ENCODE data around the gene PPP2R1B. TPM values are rescaled to one million over a fixed set of nuclear protein-coding genes. Genes with fewer than 3 reads are reported as not detected.
A peak's percentile ranks its signal among the peaks of the same experiment; 100 is the strongest.

Gene PPP2R1B
- total RNA-seq, result 239 TPM
- long read RNA-seq, full-length matches to known transcripts, result 253 of 393 reads
- long read RNA-seq, partial matches to known transcripts, result 40 of 393 reads
- long read RNA-seq, other reads (novel, unspliced or antisense), result 100 of 393 reads

- DNase-seq (ENCODE audit: low spot score), result peak; percentile 92
These were observed at the start of gene PPP2R1B for GRCh38 chr11:111765984-111766833. Gene PPP2R1B (minus strand): TSS chr11:111766389. CDS start chr11:111766361, 28 bp downstream.

DNA sequence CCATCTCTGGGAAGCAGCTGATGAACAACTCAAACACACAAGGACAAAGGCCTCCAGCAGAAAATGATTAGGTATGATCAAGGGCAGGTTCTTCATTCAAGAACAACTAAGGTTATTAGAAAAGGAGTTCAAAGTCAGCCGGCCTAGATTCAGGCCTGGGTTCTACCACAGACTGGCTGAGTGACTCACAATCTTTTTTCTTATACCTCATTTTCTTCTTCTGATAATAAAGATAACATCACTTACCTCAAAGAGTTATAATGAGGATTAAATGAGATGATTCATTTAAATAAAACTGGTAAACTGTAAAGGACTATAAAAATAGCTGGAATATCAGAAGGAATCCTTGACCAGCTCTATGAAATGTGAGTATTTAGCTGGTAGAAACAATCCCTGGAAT, 49.3 kb upstream of the PPP2R1B start:
- no peak for DNase-seq (ENCODE audit: low spot score)

GRCh38 chr11:111814557-111815320, 48.5 kb upstream of the PPP2R1B start:
- DNase-seq (ENCODE audit: low spot score), result no peak

- no peak for DNase-seq (ENCODE audit: low spot score)
These were observed 47.9 kb upstream of the PPP2R1B start for GRCh38 chr11:111814106-111814505.

DNA sequence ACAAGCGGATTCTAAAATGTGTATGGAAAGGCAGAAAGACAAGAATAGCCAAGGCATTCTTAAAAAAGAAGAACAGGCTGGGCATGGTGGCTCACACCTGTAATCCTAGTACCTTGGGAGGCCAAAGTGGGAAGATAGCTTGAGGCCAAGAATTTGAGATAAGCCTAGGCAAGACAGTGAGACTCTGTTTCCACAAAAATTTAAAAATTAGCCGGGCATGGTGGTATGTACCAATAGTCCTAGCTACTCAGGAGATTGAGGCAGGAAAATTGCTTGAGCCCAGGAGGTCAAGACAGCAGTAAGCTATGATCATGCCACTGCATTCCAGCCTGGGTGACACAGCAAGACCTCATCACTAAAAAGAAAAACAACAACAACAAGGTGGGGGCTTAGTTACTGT, 46.0 kb upstream of the PPP2R1B start:
- no peak for DNase-seq (ENCODE audit: low spot score)

DNA sequence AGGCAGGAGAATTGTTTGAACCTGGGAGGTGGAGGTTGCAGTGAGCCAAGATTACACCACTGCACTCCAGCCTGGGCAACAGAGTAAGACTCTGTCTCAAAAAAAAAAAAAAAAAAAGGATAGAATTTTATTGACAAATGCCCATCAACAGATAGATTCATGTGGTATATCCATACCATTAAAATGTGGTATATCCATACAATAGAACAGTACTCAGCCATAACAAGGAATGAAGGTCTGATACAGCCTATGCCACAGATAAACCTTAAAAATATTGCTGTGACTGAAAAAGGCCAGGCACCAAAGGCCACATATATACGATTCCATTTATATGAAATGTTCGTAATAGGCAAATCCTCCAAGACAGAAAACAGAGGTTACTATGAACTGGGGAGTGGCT, 45.3 kb upstream of the PPP2R1B start:
- no peak for DNase-seq (ENCODE audit: low spot score)

DNA sequence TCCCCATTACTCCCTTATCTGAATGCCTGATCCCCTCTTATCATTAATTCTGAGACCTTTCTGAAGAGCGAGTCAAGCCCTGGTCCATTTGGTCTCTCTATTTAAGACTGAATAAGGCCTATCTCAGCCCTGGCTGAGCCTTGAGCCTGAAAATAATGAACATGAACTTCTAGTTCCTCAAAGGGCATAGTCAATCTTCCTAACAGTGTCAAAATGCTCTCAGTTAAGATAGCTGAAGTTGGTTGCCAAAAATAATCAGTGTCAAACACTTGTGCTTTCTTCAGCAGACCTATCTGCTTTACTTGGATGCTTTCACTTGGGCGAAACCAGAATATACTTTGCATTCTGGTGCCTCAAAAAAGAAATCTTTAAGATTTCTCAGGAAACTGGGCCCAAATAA, 42.6 kb upstream of the PPP2R1B start:
- no peak for DNase-seq (ENCODE audit: low spot score)

GRCh38 chr11:111808063-111808588, 41.9 kb upstream of the PPP2R1B start:
- no peak for DNase-seq (ENCODE audit: low spot score)

DNA sequence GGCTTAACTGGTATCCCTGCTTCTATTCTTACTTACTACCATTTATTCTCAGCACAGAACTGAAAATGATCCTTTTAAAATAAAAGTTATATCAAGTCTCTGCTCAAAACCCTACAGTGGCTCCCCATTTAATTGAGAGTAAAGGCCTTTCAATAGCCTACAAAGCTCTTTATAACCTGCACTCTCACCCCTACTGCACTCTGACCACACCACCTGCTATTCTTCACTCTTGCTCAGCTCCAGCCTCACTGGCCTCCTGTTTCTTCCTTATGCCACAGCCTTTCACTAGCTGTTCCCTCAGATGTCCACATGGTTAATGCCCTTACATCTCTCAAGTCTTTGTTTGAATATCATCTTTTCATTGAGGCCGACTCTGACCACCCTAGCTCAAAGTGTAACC, 40.9 kb upstream of the PPP2R1B start:
- no peak for DNase-seq (ENCODE audit: low spot score)

- no peak for DNase-seq (ENCODE audit: low spot score)
These were observed 34.9 kb upstream of the PPP2R1B start for GRCh38 chr11:111801135-111801534.

GRCh38 chr11:111798279-111798678, 32.1 kb upstream of the PPP2R1B start:
- no peak for DNase-seq (ENCODE audit: low spot score)

DNA sequence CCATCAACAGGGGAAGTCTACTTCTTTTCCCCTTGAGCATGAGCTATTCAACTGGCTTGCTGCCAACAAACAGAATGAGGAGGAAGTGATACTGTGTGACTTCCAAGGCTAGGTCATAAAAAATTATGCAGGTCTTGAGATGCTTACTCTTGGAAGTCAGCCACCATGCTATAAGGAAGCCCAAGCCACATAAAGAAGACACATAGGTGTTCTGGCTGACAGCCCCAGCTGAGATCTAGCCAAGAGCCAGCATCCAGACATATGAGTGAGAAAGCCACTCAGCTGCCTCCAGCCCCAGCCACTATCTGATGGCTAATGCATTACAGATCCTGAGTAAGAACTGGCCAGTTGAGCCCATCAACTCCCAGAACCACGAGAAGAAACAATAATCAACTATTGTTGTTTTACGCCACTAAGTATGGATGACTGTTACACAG, 31.0 kb upstream of the PPP2R1B start:
- no peak for DNase-seq (ENCODE audit: low spot score)

- no peak for DNase-seq (ENCODE audit: low spot score)
These were observed 30.5 kb upstream of the PPP2R1B start for GRCh38 chr11:111796696-111797095.

DNA sequence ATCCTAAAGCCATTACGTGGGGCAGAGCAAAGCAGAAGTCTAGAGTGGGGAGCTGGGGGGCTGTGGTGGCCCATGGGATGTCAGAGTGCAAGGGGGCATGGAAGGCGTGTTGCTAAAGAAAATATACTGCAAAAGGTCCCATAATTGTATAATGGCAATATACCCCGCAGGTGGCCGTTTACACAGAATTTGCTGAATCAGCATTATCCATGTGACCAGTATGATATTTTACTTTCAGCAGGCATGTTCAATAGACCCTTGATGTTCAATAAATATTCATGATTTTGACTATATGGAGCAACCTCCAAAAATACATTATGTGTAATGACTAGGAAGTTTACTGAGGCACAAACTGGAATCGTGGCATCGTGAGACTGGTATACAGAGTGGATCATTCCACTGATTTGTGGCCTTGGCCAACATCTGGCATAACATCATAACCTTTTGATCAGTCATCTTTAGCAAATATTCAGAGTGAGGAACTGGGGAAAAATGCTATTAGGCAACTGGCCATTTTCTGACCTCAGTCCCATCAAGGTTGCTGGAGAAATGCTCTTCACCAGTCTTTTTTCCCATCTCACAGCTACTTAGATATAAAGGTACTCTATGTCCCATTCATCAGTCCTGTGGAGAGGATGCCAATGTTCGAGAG, 29.3 kb upstream of the PPP2R1B start:
- no peak for DNase-seq (ENCODE audit: low spot score)

GRCh38 chr11:111793863-111794262, 27.7 kb upstream of the PPP2R1B start:
- DNase-seq (ENCODE audit: low spot score), result no peak

DNA sequence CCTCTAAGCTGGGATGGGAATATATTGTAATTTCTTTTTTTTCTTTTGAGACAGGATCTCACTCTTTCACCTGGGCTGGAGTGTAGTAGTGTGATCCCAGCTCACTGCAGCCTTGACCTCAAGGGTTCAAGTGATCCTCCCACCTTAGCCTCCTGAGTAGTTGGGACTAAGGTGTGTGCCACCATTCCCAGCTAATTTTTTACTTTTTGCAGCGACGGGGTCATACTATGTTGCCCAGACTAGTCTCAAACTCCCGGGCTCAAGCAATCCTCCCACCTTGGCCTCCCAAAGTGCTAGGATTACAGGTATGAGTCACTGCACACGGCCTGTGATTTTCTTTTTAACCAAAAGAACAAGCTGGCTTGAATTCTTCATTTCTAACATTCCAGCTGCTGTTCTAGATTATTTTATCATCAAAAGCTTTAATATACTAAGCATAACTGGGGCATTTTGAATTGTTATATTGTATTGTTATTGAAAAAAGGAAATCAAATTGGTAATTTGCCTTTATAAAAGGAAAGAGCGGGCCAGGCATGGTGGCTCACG, 26.8 kb upstream of the PPP2R1B start:
- no peak for DNase-seq (ENCODE audit: low spot score)

DNA sequence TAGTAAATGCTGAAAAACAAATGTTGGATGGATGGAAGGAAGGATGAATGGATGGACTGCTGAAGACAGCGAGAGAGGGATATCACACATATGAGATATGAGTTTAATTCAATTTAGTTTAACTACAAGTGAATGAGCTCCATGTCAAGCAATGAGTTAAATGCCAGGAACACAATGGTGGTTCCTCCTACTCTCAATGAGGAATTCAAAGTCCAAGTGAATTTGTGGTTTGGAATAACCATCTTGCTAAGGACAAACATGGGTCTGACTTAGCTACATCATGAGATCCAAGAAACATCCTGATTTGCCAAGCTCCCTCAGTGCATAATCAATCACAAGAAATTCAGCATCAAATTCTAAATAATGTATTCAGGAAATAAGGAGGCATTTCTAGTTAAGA, 26.1 kb upstream of the PPP2R1B start:
- no peak for DNase-seq (ENCODE audit: low spot score)

DNA sequence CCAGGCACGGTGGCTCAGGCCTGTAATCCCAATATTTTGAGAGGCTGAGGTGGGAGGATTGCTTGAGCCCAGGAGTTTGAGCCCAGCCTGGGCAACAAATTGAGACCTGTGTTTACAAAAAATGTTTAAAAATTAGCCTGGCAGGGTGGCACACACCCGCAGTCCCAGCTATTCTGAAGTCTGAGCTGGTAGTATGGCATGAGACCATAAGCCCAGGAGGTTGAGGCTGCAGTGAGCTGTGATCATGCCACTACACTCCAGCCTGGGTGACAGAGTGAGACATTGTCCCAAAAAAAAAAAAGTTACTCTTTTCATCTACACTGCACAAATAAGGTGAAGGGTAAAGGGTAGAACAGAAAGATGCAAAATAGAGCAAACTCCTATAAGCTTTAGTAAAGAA, 22.3 kb upstream of the PPP2R1B start:
- DNase-seq (ENCODE audit: low spot score), result no peak

GRCh38 chr11:111788051-111788450, 21.9 kb upstream of the PPP2R1B start:
- no peak for DNase-seq (ENCODE audit: low spot score)

GRCh38 chr11:111785886-111786412, 19.8 kb upstream of the PPP2R1B start:
- DNase-seq (ENCODE audit: low spot score), result no peak

- no peak for DNase-seq (ENCODE audit: low spot score)
These were observed 18.9 kb upstream of the PPP2R1B start for GRCh38 chr11:111785076-111785475.
